Activated CD8-positive, alpha-beta memory T cell treated with anti-CD3 and anti-CD28 coated beads, Interleukin-2, amount 50 U/mL, for 1 hour (primary cell): ENCODE measurements around the gene MNT.

ENCODE experiments used
- DNase-seq: peaks from one replicate; pipeline ENCODE4 v3.0.0-alpha.2; 2020; ENCODE audit errors: extremely low read depth

MNT gene

DNA sequence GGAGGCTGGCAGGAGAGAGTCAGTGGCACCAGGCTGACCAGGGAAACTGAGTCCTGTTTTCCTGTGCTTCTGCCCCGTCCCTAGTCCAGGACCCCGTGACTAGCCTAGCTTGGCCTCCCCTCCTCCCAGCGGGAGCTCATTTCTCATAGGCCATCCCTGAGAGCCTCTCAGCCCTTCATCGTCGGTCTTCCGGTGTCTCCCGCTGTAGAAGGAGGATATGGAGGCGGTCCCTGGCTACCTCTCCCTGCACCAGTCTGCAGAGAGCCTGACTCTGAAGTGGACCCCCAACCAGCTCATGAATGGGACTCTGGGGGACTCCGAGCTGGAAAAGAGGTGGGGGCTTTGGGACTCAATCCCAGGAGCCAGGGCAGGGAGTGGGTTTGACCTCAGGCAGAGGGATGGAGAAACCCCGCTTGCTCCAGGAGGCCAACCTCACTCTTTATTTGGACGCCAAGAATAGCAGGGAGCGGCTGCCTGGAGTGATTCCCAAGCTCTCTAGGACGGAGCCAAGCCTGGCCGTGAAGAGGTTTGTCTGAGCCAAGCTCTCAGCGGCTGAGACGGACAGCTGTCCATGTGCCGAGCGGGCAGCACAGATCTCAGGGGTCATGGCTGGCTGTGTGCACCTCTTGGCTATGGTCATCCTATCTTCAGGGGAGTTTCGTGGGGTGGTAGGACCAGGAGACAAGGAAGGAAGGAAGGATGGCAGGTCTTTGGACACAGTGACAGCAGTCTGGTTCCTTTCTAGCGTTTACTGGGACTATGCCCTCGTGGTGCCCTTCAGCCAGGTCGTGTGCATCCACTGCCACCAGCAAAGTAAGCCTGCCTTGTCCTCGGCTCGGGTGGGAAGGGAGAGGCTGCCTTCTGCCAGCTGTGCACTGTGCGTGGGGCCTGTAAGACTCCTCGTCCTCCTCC lies 36.8 kb downstream of the MNT start:
- no peak for DNase-seq

DNA sequence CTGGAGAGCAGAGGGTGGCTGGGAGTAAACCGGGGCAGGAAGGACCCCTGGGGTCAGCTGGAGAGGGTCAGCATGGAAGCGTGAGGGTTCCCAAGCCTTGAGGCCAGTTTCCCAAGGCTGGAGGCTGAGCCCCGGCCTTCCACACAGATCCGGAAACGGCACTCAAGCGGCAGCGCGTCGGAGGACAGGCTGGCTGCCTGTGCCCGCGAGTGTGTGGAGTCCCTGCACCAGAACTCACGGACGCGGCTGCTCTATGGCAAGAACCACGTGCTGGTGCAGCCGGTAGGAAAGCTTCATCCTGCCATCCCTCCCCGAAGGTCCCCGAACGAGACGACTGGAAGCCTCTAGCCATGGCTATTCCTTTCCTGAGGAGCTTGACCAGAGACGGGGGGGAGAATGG lies 37.5 kb downstream of the MNT start:
- DNase-seq, result no peak

DNA sequence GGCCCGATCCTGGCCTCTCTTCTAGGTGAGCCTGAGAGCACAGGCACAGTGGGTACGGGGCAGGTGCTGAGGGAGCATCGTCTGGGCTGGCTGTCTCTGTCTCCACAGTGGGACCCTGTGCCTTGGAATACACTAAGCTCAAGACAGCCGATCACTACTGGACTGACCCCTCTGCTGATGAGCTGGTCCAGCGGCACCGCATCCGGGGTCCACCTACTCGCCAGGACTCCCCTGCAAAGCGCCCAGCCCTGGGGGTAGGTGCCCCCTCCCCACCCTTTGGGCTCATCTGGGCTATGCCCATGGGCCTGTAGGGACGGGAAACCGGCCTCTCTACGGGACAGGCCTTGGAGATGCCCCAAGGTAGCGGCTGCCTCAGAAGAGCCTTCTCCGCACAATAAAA lies 38.0 kb downstream of the MNT start:
- DNase-seq, result no peak

DNA sequence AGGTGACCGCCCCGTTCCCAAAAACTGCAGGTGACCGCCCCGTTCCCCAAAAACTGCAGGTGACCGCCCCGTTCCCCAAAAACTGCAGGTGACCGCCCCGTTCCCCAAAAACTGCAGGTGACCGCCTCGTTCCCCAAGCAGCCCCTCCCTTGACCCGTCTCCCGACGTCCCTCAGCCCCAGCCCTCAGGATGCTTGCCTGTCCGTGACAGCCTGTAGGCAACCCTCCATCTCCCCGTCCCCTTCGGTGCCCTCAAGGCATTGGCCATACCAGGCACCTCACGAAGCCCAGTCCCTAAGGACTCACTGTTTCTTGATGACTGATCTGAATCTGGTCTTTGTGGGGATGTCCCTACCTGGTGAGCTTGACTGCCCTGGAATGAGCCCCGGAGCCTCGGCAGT lies 38.4 kb downstream of the MNT start:
- DNase-seq, result no peak

DNA sequence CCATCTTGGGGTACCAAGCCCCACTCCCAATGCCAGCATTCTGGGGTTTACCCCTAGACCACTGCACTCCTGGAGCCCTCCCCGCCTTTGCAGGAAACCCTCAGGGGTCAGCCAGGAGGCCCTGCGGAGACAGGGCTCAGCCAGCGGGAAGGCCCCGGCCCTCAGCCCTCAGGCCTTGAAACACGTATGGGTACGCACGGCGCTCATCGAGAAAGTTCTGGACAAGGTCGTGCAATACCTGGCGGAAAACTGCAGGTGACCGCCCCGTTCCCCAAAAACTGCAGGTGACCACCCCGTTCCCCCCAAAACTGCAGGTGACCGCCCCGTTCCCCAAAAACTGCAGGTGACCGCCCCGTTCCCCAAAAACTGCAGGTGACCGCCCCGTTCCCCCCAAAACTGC lies 38.8 kb downstream of the MNT start:
- DNase-seq, result no peak

DNA sequence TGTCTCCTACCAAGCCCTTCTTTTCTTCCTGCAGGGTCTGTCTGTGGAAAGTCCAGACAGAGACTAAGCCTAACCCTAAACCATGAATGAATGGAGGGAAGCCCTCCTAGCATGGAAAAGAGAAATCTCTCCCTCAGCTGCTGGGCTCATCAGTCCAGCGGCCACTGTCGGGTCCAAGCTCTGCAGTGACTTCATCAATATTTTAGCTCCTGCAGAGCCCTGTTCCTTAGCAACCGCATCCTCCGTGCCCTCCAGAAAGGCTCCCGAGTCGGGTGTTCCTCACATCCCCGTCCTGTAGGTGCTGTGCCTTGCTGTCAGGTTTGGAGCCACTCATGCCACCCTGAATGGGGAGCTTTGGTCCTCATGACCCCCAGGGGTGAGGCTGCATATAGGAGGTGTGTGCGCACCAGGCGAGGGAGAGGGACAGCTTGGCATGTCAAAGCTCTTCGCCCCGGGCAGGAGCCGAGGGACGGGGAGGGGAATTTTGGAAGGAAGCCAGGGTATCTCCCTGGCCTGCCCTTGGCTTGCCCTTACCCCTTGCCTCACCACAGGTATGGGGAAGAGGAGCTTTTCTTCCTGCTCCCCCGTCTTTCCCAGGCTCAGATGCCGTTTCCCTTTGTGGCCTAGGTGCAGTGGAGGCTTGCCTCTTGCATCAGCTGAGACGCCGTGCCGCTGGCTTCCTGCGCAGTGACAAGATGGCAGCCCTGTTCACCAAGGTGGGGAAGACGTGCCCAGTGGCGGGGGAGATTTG lies 39.7 kb downstream of the MNT start:
- DNase-seq, result no peak

DNA sequence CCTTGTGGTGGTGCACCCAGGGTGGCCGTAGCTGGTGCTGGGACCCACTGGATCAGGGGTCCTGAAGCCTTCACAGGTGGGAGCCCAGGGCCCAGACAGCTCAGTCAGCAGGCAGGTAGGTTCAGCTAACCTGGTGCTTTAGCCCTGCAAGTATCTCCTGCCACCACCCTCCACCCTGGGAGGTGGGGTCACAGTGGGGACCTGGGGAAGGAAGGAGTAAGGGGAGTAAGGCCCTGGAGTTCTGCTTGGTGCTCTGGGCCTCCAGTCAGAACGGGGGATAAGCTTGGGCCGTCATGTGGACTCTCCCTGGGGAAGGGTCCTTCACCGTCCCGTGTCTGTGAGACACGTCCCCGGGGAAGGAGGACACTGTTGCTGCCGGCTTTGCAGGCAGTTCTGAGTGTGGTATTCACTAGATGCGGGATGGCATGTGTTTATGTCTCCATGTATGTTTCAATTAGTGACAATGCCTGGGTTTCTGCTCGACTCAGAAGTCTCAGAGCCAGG lies 42.9 kb downstream of the MNT start:
- no peak for DNase-seq

DNA sequence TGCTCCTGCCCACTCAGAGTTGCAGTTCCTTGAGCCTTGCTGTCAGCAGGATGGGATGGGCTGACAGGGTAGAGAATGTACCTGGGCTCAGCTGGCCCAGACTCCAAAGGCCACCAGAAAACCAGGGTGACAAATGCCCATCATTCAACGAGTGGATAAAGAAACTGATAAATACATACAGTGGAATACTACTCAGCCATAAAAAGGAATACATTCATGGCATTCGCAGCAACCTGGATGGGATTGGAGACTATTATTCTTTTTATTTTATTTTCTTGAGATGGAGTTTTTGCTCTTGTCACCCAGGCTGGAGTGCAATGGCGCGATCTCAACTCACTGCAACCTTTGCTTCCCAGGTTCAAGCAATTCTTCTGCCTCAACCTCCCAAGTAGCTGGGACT lies 43.6 kb downstream of the MNT start:
- no peak for DNase-seq

DNA sequence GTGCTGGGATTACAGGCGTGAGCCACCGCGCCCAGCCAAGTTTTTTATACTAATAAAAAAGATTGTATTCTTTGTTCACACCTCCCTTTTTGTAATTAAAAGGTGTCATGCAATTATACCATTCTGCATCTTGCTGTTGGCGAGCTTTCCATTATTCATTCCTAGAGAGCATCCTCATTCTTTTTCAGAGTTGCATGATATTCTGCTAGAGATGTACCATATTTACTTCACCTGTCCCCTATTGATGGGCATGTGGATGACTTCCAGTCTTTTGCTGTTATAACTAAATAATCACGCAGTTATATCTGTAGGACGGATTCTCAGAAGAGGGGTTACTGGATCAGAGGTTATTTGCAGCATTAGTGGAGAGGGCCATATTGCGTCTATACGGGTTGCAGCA lies 46.5 kb downstream of the MNT start:
- no peak for DNase-seq

DNA sequence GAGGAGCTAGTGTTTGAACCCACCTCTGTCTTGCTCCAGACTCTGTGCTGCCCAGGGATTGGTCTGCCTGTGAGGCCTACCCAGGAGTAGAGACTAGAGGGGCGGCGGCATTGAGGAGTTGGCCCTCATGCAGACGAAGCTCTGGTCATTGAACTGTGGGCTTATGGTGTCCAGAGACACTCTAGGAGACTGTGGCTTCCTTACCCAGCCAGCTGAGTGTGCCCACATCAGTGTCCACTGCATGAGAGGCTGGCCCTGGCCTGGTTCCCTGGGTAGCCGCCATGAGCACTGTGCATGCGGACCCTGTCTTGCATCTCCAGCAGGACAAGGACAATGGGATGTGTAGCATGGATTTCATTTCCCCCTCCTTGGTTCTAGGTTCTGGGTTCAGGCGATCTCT lies 49.6 kb downstream of the MNT start:
- no peak for DNase-seq

DNA sequence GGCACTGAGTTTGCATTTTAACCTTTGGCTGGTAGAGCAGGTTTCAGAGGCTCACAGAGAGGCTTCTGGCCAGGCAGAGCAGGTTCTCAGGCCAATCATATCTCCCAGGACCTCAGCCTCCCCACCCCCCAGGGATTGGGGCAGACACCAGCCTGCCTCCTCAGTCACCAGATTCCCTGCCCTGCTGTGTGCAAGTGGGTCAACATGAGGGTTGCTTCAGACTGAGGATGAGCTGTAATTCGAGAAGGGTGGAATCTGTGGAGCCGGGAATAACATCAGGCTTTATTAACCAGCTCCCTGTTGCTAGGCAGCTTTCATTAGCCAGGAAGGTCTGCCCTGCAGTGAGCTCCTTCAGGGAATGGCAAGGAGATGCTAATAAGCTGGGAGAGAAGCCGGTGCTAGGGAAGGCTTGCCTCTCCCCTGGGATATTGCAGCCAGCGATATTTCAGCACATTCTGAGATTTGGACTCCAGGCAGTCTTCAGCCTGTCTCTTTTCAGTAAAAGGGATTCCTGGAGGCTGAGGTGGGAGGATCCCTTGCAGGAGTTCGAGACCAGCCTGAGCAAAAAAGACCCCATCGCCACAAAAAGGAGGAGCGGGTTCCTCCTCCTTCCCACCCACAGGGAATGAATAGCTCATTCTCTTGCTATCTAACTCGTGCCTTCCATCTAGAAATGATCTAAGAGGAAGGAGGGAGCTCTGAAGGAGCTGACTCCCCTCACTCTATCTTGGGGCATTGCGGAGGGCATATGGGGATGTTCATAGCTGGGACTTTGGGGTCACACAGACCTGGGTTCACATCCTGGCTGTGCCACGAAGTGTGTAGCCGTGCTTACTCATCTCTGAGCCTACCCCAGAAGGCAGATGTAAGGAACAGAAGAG lies 52.8 kb downstream of the MNT start:
- DNase-seq, result no peak

DNA sequence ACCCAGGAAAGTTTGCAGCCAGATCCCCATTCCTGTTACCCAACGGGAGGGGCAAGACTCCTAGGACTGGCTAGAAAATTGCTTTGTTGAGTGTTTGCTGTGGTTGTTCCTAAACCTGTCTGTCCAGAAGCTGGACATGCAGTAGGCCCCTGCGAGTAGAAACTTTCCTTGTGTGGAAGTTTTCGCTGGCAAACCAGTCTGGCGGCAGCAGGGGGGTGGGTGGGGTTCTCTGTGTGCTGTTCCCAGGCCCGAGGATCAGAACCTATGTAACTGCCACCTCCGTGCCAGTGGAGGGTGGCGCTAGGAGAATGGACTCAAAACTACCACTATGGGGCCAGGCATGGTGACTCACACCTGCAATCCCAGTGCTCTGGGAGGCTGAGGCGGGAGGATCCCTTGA lies 54.4 kb downstream of the MNT start:
- DNase-seq, result no peak

DNA sequence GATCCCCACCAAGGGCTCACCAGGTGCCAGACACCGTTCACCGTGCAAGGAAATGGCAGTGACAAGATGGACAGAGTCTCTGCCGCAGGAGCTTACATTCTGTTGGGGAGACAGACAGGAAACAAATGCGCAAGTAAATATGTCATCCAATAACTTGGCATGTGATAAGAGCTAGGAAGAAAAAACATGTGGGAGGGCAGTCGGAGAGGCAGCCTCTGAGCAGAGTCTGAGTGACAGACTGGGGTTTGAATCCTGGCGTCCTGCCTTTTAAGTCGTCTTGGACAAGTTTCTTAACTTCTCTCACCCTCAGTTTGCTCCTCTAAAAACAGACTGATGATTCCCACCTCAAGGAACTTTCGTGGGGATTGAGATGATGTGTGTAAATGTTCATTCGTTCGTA lies 56.3 kb downstream of the MNT start:
- DNase-seq, result no peak

DNA sequence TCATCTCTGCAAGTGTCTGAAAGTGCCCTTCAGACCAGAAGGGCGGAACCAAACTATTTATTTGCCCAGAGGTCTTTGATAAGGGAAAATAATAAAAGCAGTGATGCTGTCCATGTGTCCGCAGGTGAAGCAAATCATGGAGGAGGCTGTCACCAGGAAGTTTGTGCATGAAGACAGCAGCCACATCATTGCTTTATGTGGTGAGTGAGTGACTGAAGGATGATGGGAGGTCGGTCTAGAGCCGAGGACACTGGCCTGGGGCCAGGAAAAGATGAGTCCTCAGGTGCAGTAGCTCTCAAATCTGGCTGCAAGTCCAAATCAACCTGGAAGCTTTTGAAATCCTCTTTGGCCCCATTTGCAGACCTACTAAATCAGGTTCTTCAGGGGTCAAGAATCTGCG lies 57.4 kb downstream of the MNT start:
- no peak for DNase-seq

DNA sequence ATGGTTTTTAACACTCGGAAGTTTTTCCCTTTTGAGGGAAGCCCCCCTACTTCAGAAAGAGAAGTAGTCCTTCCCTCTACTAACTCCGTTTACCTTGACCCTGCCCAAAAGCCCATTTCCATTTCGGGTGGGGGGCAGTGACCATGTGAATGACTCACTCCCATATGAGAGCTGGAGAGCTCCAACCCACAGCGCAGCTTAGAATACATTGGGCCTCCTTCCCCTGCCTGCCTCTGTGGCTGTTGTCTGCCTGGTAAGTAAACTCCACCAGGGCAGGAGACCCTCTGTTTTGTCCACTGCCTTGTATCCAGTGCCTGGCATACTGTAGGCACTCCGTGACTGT lies 62.6 kb downstream of the MNT start:
- no peak for DNase-seq

DNA sequence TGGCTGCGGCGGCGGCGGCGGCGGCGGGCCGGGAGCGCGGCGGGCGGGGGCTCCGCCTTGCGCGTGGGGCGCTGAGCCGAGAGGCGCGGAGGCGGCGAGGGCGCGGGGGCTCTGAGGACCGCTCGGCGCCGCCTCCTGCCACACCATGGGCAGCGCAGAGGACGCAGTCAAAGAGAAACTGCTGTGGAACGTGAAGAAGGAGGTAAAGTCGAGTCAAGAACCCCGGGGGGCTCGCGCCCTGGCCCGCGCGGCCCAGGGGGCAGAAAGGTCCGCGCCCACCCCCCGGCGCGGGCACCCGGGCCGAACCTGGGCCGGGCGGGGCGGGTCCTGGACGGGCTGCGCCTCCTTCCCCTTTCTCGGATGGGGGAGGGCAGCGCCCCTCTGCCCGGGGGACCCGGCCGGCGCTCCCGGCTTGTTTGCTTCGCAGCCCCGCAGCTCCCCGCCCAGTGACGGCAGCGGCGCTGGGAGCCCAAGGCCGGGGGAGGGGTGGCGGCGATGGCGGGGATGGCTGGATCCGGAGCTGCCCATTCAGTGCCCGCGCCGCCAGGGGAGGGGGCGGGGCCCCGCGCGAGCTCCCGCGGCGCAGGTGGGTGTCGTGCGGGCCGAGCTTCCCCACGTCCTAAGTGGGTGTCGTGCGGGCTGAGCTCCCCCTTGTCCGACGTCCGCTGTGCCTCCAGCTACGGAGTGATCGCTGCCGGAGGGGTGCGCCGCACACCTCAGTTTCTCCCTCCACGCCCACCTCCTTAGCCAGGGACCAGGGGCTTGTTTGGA lies 63.1 kb downstream of the MNT start:
- no peak for DNase-seq

DNA sequence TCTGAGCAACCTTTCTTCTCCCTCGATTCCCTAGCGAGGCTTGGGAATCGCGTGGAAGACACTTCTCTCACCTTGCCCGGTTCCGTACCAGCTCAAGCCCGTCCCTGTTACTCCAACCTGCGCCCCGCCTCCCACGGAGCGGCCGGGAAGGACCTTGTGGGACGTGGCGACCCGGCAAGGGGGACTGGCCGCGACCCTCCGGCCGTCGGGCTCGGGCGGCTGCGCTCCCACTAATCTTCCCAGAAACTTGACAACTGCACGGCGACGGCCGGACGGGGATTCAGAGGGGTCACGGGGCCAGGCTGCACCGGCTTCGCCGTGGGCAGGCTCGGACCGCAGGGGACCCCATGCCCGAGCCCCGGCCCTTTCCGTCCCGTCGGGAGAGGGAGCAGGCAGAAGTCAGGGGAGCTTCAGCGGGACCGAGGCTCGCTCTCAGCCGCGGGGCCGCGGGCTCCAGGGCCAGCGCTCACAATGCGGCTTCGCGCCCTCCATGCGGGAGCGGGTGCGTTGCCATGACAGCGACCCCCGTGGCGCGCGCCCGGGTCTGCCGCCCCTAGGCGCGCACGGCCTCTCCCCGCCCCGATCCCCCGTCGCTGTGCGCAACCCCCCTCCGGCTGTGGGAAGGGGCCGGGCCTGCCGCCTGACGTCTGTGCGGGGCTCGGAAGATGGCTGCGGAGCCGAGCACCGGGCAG lies 63.9 kb downstream of the MNT start, which contains the start of gene SGSM2:
TSS of gene SGSM2 (plus strand) at position 650 of the 692 bp plus-strand sequence. CDS start 188 bp downstream, outside the sequence.
- peak; percentile 42 for DNase-seq

DNA sequence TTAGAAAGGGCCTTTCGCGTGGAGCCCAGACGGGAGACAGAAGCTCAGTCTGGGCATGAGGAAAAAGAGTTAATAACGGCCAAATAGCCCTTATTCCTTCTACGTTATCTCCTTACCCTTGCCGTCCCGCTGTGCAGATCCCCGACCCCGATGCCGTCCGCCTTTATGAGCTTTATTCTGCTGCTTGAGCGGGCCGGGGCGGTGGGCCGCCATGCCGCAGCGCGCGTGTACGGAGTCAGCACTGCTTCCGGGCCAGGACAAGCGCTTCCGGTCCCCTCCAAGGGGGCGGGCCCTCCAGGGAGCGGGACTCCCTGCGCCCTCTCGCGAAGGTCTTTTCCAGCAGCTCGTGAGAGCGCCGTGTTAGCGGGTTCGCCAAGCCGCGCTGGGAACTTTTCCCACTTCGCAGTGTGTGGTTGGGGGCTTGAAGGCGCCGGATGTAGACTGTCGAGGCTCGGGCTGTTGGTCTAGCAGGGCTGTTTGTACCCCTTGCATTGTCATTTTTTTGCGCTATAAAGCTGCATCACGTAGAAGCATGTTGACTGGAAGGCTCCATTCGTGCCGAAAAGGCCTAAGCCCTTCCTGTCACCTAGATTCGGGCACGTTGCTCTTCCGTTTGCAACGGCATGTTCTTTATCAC lies 64.5 kb downstream of the MNT start, which contains the start of gene TSR1:
TSS of gene TSR1 (minus strand) at position 243 of the 637 bp plus-strand sequence. CDS start at position 213, 30 bp downstream.
- peak; percentile 58 for DNase-seq

DNA sequence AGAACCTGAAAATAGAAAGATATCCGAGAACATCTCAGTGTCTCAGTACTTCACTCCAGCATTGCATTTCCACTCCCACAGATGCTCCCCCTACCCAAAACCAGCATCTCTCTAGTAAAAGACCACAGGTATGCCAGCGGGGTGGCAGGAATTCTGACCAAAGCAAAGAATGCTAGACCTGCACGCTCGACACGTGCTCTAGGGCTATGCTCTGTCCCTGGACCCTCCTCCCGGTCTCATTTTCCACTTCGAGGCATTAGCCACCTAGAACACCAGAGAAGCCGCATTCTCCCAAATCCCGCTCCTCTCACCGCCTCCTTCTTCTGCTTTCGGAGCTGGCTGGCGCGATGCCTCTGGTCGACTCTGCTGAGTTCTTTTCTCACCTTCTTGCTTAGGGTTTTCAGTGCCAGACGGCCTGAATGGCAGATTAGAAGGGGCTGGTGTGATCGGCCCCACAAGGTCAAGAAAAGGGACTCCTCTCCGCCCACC lies 65.1 kb downstream of the MNT start:
- DNase-seq, result no peak
